ENCODE data around the gene NALF2.

- TF ChIP-seq POLR2A (IDR thresholded peaks at IDR 0.05) = no peak
- TF ChIP-seq, protein P1, sequence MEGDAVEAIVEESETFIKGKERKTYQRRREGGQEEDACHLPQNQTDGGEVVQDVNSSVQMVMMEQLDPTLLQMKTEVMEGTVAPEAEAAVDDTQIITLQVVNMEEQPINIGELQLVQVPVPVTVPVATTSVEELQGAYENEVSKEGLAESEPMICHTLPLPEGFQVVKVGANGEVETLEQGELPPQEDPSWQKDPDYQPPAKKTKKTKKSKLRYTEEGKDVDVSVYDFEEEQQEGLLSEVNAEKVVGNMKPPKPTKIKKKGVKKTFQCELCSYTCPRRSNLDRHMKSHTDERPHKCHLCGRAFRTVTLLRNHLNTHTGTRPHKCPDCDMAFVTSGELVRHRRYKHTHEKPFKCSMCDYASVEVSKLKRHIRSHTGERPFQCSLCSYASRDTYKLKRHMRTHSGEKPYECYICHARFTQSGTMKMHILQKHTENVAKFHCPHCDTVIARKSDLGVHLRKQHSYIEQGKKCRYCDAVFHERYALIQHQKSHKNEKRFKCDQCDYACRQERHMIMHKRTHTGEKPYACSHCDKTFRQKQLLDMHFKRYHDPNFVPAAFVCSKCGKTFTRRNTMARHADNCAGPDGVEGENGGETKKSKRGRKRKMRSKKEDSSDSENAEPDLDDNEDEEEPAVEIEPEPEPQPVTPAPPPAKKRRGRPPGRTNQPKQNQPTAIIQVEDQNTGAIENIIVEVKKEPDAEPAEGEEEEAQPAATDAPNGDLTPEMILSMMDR (IDR thresholded peaks at IDR 0.05 in 4 of 5, conservative IDR thresholded peaks at IDR 0.05 in 1 of 5) = no peak
Measured at GRCh38 chrX:69543572-69543971, 39.4 kb downstream of the NALF2 start.
